Heart left ventricle (tissue), 16 donors: ENCODE results near the gene ARL3. TPM values are rescaled to one million over a fixed set of nuclear protein-coding genes. Genes with fewer than 3 reads are reported as not detected.
A peak's percentile ranks its signal among the peaks of the same experiment; 100 is the strongest.
"Not testable (repeated sequence)": the region's sequence is repeated elsewhere in the genome, so short reads cannot be mapped to it uniquely, and the experiment has no call there.

Experiments
- ATAC-seq, 4 donors: fragments of 200-7000 bp; cut with Tn5 transposase; one replicate each; pipeline ENCODE4 v1.9.1; 2020 to 2022; ENCODE audit warnings: moderate library complexity in 4 of 4, mild to moderate bottlenecking in 3 of 4, moderate number of reproducible peaks in 1 of 4
- DNase-seq, 5 donors: peaks; one replicate each; pipeline ENCODE4 v3.0.0-alpha.2; 2020
- H3K27ac ChIP-seq, 12 donors: fragments of 200-600 bp; sonication (generic) in 4 of 12; one replicate each; pipeline versions ENCODE4 v1.5.0 to v1.8.0; 2016 to 2022; ENCODE audit warnings: mild to moderate bottlenecking in 2 of 12
- H3K27me3 ChIP-seq, 9 donors: fragments of 200-600 bp; sonication (generic) in 2 of 9; one replicate each; pipeline versions ENCODE4 v1.5.1 to v1.8.0; 2016 to 2022; ENCODE audit warnings: mild to moderate bottlenecking in 3 of 9
- H3K36me3 ChIP-seq, 9 donors: fragments of 200-600 bp; sonication (generic) in 2 of 9; one replicate each; pipeline versions ENCODE4 v1.5.0 to v1.8.0; 2018 to 2022; ENCODE audit warnings: mild to moderate bottlenecking in 2 of 9
- H3K4me1 ChIP-seq, 12 donors: fragments of 200-600 bp; sonication (generic) in 4 of 12; one replicate each; pipeline versions ENCODE4 v1.5.0 to v1.8.0; 2016 to 2022; ENCODE audit warnings: mild to moderate bottlenecking in 3 of 12
- H3K4me3 ChIP-seq, 12 donors: fragments of 200-600 bp; sonication (generic) in 4 of 12; one replicate each; pipeline versions ENCODE4 v1.5.0 to v1.8.0; 2017 to 2022; ENCODE audit warnings: mild to moderate bottlenecking in 9 of 12, moderate library complexity in 4 of 12
- H3K9me3 ChIP-seq, 12 donors: fragments of 200-600 bp; sonication (generic) in 4 of 12; one replicate each; pipeline versions ENCODE4 v1.5.0 to v1.8.0; 2016 to 2022; ENCODE audit warnings: mild to moderate bottlenecking in 1 of 12
- POLR2A ChIP-seq, 2 donors: fragments of 450-650 bp; IDR thresholded peaks; one replicate each; pipeline ENCODE4 v1.6.1; 2017; ENCODE audit warnings: antibody characterized with exemption in 2 of 2, mild to moderate bottlenecking in 2 of 2, moderate library complexity in 2 of 2
- WGBS, 4 donors: extraction: QIAGEN DNeasy Blood & Tissue Kit in 2 of 4; methylation state at CpG; one replicate each; pipeline versions ENCODE4 v1.1.5 to v1.1.7; 2013 to 2018; 5-methylcytosine and 5-hydroxymethylcytosine counted together
- intact Hi-C, 10 donors: fragments of 100-400 bp; cut with DNase I; formaldehyde crosslinking; loops; one replicate each; pipeline versions ENCODE4 v1.11.1 to v1.14.2; 2022
- polyA plus RNA-seq, 2 donors: library from polyadenylated mRNA; stranded (reverse); fragments of 200-250 nt; gene quantifications; one replicate each; pipeline ENCODE4 v1.2.3, GENCODE V29; 2013
- total RNA-seq, 9 donors: library from RNA; depleted of rRNA in 2 of 9; stranded (reverse); fragments of >200 nt in 2 of 9; fragmentation: NEBNext Ultra II Directional in 3 of 9; extraction: Animal tissue kit (Norgen Biotek cat#: 25700) in 3 of 9; gene quantifications; one replicate each; pipeline versions ENCODE4 v1.1.0 to v1.2.4, GENCODE V29; 2016 to 2023
- TF ChIP-seq, protein P1 (sequence below), 12 donors: fragments of 200-600 bp; sonication (generic) in 4 of 12; IDR thresholded peaks; one replicate each; pipeline versions ENCODE4 v1.5.0 to v1.8.0; 2018 to 2022; ENCODE audit warnings: antibody characterized with exemption in 12 of 12, mild to moderate bottlenecking in 5 of 12
- donor health status: ischemic (EF 13 %, LVEDD 7.1; RV severe dilation, severe dysfunction).
- donor health status: healthy with polysubstance abuse.
- donor health status: DM: no; HTN: yes; CAD: no.
- donor health status: DM: no; HTN: no; CAD: no.
- donor health status: ischemic (EF 25% LVEDD 6.9; RV normal size, moderate dysfunction).
- donor health status: ischemic (EF 25% LVEDD 5.7; RV mildly dilated, moderate dysfunction).
- donor health status: healthy.
- donor health status: DM: yes; HTN: yes; CAD: no.
- donor health status: ischemic (EF 35%, LVEDD 5.7; RV mildly dilated, moderate dysfunction).
- donor health status: nonischemic (EF 11% LVEDD 7.7; RV severe dilation, severe dysfunction).
- donor health status: DM: yes; HTN: yes; CAD: no.
- donor health status: PGD.
- donor health status: ischemic (EF 29% LVEDD 5.4; RV normal size, mild dysfunction).
- donor health status: nonischemic (EF 23%, LVEDD 6.1; RV moderate dilation, normal function).

Gene ARL3
- total and polyA plus RNA-seq, 11 donors = 5.8 to 19.3 (median 12.6) TPM

DNA sequence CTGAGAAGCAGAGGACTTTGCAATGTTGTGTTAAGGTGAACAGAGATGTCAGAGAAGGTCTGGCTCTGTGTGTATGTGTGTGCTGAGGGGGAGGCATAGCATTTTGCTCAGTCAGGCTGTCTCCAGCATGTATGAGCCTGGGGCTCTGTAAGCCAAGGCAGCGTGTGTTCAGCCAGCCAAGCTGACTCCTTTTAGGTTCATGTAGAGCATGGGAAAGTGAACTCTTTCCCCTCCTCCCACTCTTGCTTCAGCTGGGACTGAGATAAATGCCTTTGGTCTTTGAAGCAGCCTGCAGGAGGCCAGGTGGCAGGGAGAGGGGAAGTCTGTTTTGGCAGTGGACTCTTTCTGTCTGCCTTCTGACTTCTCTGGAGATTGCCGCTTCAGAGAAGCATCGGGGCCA is 4.0 kb upstream of the ARL3 start:
- Histone ChIP-seq H3K4me3 (no peak overlapping the region), H3K9me3 (no peaks in the 10 kb centered on the region), H3K4me1 (peaks cover 0 to 37% (median 16%) of the 10 kb centered on the region in 12 donors), H3K36me3 (no peaks in the 10 kb centered on the region), H3K27me3 (no peaks in the 10 kb centered on the region), H3K27ac (peak overlapping the region in 11 of 12 donors; percentile 19 to 81 (median 52))
- intact Hi-C loops = loop anchor here in 4 of 10 donors (2.0 to 10.0 kb wide), 4 partner anchors 71 to 617 kb away; partner anchors contain the start of gene TRIM8 (in 1 of the 4)
- no peak for TF ChIP-seq POLR2A (IDR thresholded peaks at IDR 0.05)
- TF ChIP-seq, protein P1, sequence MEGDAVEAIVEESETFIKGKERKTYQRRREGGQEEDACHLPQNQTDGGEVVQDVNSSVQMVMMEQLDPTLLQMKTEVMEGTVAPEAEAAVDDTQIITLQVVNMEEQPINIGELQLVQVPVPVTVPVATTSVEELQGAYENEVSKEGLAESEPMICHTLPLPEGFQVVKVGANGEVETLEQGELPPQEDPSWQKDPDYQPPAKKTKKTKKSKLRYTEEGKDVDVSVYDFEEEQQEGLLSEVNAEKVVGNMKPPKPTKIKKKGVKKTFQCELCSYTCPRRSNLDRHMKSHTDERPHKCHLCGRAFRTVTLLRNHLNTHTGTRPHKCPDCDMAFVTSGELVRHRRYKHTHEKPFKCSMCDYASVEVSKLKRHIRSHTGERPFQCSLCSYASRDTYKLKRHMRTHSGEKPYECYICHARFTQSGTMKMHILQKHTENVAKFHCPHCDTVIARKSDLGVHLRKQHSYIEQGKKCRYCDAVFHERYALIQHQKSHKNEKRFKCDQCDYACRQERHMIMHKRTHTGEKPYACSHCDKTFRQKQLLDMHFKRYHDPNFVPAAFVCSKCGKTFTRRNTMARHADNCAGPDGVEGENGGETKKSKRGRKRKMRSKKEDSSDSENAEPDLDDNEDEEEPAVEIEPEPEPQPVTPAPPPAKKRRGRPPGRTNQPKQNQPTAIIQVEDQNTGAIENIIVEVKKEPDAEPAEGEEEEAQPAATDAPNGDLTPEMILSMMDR (IDR thresholded peaks at IDR 0.05) = no peak
- peak in 4 of 5 donors; percentile 46 to 61 (median 56) for DNase-seq
- 20 to 36% (median 31%) methylated on average over 3 of the region's 3 CpGs for WGBS, 4 donors
- peak in 2 of 4 donors; percentile 3 for ATAC-seq

DNA sequence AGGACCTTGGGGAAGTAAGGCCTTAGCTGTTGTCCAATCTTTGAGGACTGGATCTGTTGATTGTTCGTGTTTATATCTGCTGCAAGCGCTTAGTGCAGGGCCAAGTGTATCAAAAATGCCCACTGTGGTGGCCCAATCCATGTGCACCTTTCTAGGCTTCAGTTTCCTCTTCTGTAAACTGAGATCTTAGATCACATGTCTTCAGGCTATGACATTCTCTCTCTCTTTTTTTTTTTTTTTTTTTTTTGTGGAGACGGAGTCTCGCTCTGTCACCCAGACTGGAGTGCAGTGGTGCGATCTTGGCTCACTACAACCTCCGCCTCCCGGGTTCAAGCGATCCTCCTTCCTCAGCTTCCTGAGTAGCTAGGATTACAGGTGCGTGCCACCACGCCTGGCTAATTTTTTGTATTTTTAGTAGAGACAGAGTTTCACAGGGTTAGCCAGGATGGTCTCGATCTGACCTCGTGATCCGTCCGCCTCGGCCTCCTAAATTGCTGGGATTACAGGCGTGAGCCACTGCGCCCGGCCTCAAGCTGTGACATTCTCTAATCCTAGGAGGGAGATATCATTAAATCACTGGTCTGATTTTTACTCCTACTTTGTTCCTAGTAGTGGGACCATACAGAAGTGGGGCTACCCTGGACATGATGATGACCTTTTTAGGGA is 2.8 kb upstream of the ARL3 start:
- H3K27me3 ChIP-seq, H3K9me3 ChIP-seq, ATAC-seq, H3K4me3 ChIP-seq, DNase-seq, H3K36me3 ChIP-seq: not testable (repeated sequence)
- intact Hi-C loops = loop anchor here in 3 of 10 donors (5.0 to 10.0 kb wide), 3 partner anchors 70 to 618 kb away; partner anchors contain the start of gene TRIM8 (in 1 of the 3)
- Histone ChIP-seq H3K27ac (peak overlapping the region in 3 of 12 donors; percentile 52 to 81 (median 70)), H3K4me1 (peaks cover 0 to 45% (median 19%) of the 10 kb centered on the region in 12 donors)
- 93 to 97% (median 96%) methylated on average over 18 of the region's 18 CpGs for WGBS, 4 donors

DNA sequence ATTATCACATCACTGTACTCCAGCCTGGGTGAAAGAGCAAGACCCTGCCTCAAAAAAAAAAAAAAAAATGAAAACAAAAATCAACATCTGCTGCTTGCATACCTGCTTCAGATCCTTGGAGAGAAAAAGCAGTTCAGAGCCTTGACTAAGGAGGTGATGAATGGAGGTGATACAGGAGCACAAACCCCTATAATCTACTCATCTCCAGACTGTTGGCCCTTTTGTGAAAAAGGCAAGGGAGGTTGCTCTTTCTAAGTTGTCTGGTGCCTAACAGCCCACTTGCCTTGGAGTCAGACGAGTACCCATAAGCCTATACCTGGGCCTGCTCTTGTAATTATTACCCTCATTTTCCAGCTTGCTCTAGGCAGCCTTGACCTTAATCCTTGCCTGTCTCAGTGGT is 1.7 kb upstream of the ARL3 start:
- no peak for DNase-seq
- no peak overlapping the region for H3K27ac ChIP-seq
- intact Hi-C loops = loop anchor here in 3 of 10 donors (5.0 to 10.0 kb wide), 3 partner anchors 69 to 619 kb away; partner anchors contain the start of gene TRIM8 (in 1 of the 3)

GRCh38 chr10:102714621-102715455 is 641 bp upstream of the ARL3 start, which contains the start of gene SFXN2:
TSS of gene SFXN2 (plus strand) at chr10:102714636. CDS start at chr10:102726637, 12,001 bp downstream.
- H3K4me3 ChIP-seq = peak within 1 kb of the TSS; percentile 70 to 100 (median 90)
- H3K27ac ChIP-seq = peak within 1 kb of the TSS; percentile 2 to 92 (median 83)
- no peaks in the 10 kb centered on the region for H3K9me3 ChIP-seq
- 6 to 13% (median 9%) methylated on average over 24 to 46 of the region's 46 CpGs for WGBS, 4 donors
- intact Hi-C loops = loop anchor here in 7 of 10 donors (5.0 to 10.0 kb wide), 5 partner anchors 38 to 620 kb away; partner anchors contain the start of gene TRIM8 (in 1 of the 7)
- peak in 1 of 4 donors; percentile 7 for ATAC-seq
- peak in 1 of 5 donors; percentile 59 for DNase-seq
- H3K36me3 ChIP-seq = no peaks in the 10 kb centered on the region
- TF ChIP-seq, protein P1 (IDR thresholded peaks at IDR 0.05) = no peak
- no peak for TF ChIP-seq POLR2A (IDR thresholded peaks at IDR 0.05)
- H3K4me1 ChIP-seq = peaks cover 0 to 46% (median 22%) of the 10 kb centered on the region in 12 donors
- no peaks in the 10 kb centered on the region for H3K27me3 ChIP-seq

More for the DNA sequence above, 1.7 kb upstream of the ARL3 start:
- 85 to 96% (median 91%) methylated on average over 1 of the region's 1 CpG for WGBS, 4 donors
- Histone ChIP-seq H3K9me3 (no peaks in the 10 kb centered on the region), H3K27me3 (no peaks in the 10 kb centered on the region), H3K4me1 (peaks cover 0 to 42% (median 19%) of the 10 kb centered on the region in 12 donors), H3K4me3 (no peak overlapping the region), H3K36me3 (no peaks in the 10 kb centered on the region)
- TF ChIP-seq, protein P1 (IDR thresholded peaks at IDR 0.05) = no peak
- no peak for TF ChIP-seq POLR2A (IDR thresholded peaks at IDR 0.05)
- ATAC-seq = no peak
